ENCODE measurements around the gene VPS54. TPM values are rescaled to one million over a fixed set of nuclear protein-coding genes. Genes with fewer than 3 reads are reported as not detected.

Gene VPS54, protein sequence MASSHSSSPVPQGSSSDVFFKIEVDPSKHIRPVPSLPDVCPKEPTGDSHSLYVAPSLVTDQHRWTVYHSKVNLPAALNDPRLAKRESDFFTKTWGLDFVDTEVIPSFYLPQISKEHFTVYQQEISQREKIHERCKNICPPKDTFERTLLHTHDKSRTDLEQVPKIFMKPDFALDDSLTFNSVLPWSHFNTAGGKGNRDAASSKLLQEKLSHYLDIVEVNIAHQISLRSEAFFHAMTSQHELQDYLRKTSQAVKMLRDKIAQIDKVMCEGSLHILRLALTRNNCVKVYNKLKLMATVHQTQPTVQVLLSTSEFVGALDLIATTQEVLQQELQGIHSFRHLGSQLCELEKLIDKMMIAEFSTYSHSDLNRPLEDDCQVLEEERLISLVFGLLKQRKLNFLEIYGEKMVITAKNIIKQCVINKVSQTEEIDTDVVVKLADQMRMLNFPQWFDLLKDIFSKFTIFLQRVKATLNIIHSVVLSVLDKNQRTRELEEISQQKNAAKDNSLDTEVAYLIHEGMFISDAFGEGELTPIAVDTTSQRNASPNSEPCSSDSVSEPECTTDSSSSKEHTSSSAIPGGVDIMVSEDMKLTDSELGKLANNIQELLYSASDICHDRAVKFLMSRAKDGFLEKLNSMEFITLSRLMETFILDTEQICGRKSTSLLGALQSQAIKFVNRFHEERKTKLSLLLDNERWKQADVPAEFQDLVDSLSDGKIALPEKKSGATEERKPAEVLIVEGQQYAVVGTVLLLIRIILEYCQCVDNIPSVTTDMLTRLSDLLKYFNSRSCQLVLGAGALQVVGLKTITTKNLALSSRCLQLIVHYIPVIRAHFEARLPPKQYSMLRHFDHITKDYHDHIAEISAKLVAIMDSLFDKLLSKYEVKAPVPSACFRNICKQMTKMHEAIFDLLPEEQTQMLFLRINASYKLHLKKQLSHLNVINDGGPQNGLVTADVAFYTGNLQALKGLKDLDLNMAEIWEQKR
- total RNA-seq, result 10 to 100 TPM; 12.5 to 12.8 TPM

DNA sequence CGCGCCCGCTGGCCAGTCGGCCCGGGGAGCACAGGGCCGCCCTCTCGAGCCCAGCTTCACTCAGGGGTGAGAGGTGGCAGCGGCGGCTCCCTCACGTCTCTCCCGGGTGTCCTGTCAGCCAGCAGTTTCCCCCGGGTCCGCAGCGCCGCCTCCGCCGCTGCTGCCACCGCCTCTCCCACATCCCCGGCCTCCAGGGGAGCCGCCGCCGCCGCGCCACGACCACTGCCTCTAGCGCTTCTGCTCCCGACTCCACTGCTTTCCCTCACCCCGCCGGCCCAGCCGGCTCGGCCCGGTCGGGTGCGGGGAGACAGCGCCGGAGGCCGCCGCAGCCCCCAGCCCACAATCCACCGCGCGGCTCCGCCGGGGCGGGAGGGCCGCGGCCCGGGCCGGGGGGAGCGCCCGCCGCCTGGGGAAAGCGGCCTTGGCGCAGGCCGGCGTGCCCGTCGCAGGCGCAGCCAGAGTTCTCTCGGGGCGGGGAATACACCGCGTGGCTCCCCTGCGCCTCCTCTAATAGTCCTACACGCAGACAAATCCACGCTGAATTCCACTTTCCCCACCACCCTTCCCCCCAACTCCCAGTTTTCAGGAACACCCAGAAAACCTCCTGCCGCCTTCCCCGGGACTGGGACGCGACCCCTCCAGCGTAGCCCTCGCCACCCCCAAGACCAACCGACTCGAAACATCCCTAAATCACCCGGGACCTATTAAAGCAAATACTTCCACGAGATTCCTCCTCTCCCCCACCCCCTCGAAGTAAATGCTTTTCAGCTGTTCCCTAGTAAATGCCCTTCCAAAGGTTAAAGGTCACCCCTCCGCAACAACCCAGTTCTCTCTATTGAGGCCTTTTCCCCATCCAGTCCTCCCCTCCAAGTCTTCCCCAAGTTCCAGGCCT, at the start of gene VPS54:
VPS54 (minus strand) TSS at position 346 of the 892 bp plus-strand sequence. CDS start 35,429 bp downstream, outside the sequence.
- POLR2A ChIA-PET, result interaction anchor here (0.6 to 1.4 kb wide), 4 partner anchors 10 to 1109 kb away, joined by 3 read pairs; no protein-coding TSS in a partner anchor

DNA sequence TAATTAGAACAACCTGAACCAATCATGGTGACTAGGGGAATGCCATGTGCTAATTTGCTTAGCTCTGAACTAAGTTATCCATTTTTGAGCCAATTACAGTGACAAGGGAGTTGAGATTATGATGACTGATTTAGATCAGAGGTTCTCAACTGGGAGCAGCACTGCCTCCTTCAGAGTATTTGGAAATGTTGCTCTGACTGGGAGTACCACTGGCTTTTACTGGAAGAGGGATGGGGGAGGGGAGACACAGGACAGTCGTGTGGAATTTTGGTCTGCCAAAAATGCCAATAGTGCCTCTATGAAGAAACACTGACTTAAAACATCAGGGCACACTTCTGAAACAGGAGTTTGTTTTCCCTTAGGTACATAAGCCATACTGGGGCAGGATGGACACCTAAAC, 48.1 kb upstream of the VPS54 start:
- POLR2A ChIA-PET, result no interaction called here
- Mint-ChIP-seq H3K36me3 (no peaks in the 10 kb centered on the region), H3K9me3 (no peaks in the 10 kb centered on the region), H3K4me3 (no peak overlapping the region), H3K27me3 (no peaks in the 10 kb centered on the region), H3K4me1 (ENCODE audit: low read depth) (peaks cover 29% of the 10 kb centered on the region), H3K27ac (no peak overlapping the region)
- DNase-seq, result no peak
- CTCF ChIA-PET, result no interaction called here
- intact Hi-C loops (cut with micrococcal nuclease), result loop anchor here (10.0 kb wide), 1 partner anchor 807 kb away; no protein-coding TSS in a partner anchor

More for the DNA sequence above, at the start of gene VPS54:
- H3K27me3 Mint-ChIP-seq, result no peaks in the 10 kb centered on the region
- H3K9me3 Mint-ChIP-seq, result no peaks in the 10 kb centered on the region
- peak within 1 kb of the TSS; percentile 93 for H3K27ac Mint-ChIP-seq
- peak; percentile 63 for DNase-seq
- peaks cover 41% of the 10 kb centered on the region for H3K4me1 Mint-ChIP-seq (ENCODE audit: low read depth)
- intact Hi-C loops (cut with micrococcal nuclease), result loop anchor here (2.0 to 5.0 kb wide), 3 partner anchors 42 to 432 kb away; partner anchors contain the start of genes MDH1, UGP2 and WDPCP
- CTCF ChIA-PET, result interaction anchor here (1.0 to 1.9 kb wide), 4 partner anchors 72 to 311 kb away, joined by 3 to 8 read pairs (median 4); no protein-coding TSS in a partner anchor
- H3K36me3 Mint-ChIP-seq, result peaks cover 8% of the 10 kb centered on the region
- peak within 1 kb of the TSS; percentile 98 for H3K4me3 Mint-ChIP-seq

DNA sequence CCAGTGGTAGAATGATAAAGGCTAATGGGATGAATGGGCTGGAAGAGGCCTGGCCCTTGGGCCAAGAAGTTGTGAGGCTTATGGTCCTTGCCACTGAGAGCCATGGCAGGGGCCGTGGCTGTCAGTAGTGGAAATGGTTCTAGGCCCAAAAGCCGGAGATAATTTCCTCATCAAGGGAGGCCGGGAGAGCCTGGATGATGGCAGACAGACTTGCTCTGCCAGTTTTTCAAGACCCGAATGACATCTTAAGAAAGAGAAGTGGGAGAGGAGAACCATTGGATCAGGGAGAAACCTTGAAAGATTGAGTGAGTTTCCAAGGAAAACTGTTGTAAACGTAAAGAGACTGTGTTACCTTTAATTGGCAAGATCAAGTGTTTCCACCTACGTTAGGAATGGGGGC, 46.3 kb upstream of the VPS54 start:
- intact Hi-C loops (cut with micrococcal nuclease), result loop anchor here (2.0 to 10.0 kb wide), 2 partner anchors 69 to 809 kb away; no protein-coding TSS in a partner anchor
- DNase-seq, result no peak
- Mint-ChIP-seq H3K9me3 (no peaks in the 10 kb centered on the region), H3K4me1 (ENCODE audit: low read depth) (peaks cover 29% of the 10 kb centered on the region), H3K36me3 (no peaks in the 10 kb centered on the region), H3K27me3 (no peaks in the 10 kb centered on the region), H3K27ac (peak overlapping the region; percentile 15), H3K4me3 (no peak overlapping the region)
- CTCF ChIA-PET, result no interaction called here
- POLR2A ChIA-PET, result interaction anchor here (1.6 kb wide), 1 partner anchor 261 kb away, joined by 6 read pairs; no protein-coding TSS in a partner anchor

DNA sequence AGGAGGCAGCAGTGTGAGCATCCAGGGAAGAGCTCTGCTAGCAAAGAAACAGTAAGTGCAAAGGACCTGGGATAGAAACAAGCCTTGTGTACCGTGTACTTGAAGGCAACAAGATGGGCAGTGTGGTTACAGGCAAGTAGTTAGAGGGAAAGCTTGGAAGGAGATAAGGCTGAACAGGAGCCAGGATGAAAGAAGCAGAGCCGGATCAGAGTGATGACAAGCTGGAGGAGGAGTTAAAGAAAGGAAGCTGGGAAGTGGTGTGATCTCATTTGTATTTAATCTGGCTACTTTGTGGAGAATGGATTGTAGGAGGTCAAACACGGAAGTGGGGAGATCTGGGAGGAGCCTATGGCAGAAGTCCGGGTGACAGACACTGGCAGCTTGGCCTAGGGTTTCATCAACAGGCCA, 44.7 kb upstream of the VPS54 start:
- Mint-ChIP-seq H3K4me3 (no peak overlapping the region), H3K27ac (peak overlapping the region; percentile 38), H3K9me3 (no peaks in the 10 kb centered on the region), H3K4me1 (ENCODE audit: low read depth) (peaks cover 29% of the 10 kb centered on the region), H3K27me3 (no peaks in the 10 kb centered on the region), H3K36me3 (no peaks in the 10 kb centered on the region)
- intact Hi-C loops (cut with micrococcal nuclease), result loop anchor here (1.0 to 10.0 kb wide), 3 partner anchors 71 to 811 kb away; partner anchors contain the start of gene PELI1
- ChIA-PET CTCF (interaction anchor here (0.9 to 2.2 kb wide), 3 partner anchors 14 to 266 kb away, joined by 4 to 15 read pairs (median 6); no protein-coding TSS in a partner anchor), POLR2A (interaction anchor here (1.6 kb wide), 1 partner anchor 263 kb away, joined by 6 read pairs; no protein-coding TSS in a partner anchor)
- DNase-seq, result no peak

DNA sequence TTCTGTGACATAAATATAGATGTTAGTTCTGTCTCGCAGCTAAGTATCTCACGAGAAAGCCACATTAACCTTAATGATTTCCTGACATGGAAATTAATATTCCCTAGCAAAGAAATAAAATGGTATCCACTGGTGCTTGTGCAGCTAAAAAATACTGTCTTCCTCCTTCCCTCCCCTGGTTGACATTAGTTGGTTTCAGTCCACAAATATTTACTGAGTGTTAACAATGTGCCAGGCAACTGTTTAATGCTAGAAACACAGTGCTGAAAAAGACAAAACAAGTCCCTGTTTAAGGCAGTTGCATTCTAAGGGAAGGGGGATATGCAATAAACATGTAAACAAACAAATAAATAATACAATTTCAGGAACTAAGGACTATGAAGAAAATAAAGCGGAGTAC, 44.2 kb upstream of the VPS54 start:
- peak overlapping the region; percentile 38 for H3K27ac Mint-ChIP-seq
- H3K36me3 Mint-ChIP-seq, result no peaks in the 10 kb centered on the region
- intact Hi-C loops (cut with micrococcal nuclease), result loop anchor here (10.0 kb wide), 1 partner anchor 811 kb away; no protein-coding TSS in a partner anchor
- H3K27me3 Mint-ChIP-seq, result no peaks in the 10 kb centered on the region
- H3K4me3 Mint-ChIP-seq, result no peak overlapping the region
- CTCF ChIA-PET, result interaction anchor here (1.0 to 2.2 kb wide), 2 partner anchors 14 to 264 kb away, joined by 4 to 15 read pairs; no protein-coding TSS in a partner anchor
- no peak for DNase-seq
- H3K9me3 Mint-ChIP-seq, result no peaks in the 10 kb centered on the region
- H3K4me1 Mint-ChIP-seq (ENCODE audit: low read depth), result peaks cover 29% of the 10 kb centered on the region
- POLR2A ChIA-PET, result no interaction called here

DNA sequence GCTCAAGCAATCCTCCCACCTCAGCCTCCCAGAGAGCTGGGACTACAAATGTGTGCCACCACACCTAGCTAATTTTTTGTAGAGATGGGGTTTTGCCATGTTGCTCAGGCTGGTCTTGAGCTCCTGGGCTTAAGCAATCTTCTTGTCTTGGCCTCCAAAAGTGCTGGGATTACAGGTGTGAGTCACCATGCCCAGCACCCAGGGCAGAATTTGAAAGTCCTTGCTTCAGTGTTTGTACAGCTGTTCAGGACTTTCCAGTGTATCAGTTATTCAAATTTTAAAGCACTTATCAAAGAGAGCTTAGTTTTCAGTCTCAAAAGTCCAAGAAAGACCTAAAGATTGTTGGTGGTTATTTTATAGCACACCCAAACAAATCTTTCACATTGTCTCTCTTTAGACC, 43.6 kb upstream of the VPS54 start:
- peaks cover 29% of the 10 kb centered on the region for H3K4me1 Mint-ChIP-seq (ENCODE audit: low read depth)
- peaks cover 2% of the 10 kb centered on the region for H3K27me3 Mint-ChIP-seq
- no peaks in the 10 kb centered on the region for H3K36me3 Mint-ChIP-seq
- DNase-seq, result no peak
- POLR2A ChIA-PET, result interaction anchor here (0.7 kb wide), 1 partner anchor 156 kb away, joined by 3 read pairs; no protein-coding TSS in a partner anchor
- no peak overlapping the region for H3K4me3 Mint-ChIP-seq
- H3K27ac Mint-ChIP-seq, result no peak overlapping the region
- intact Hi-C loops (cut with micrococcal nuclease), result loop anchor here (10.0 kb wide), 1 partner anchor 812 kb away; no protein-coding TSS in a partner anchor
- CTCF ChIA-PET, result interaction anchor here (1.0 to 2.2 kb wide), 2 partner anchors 13 to 265 kb away, joined by 4 to 15 read pairs; no protein-coding TSS in a partner anchor
- no peaks in the 10 kb centered on the region for H3K9me3 Mint-ChIP-seq

DNA sequence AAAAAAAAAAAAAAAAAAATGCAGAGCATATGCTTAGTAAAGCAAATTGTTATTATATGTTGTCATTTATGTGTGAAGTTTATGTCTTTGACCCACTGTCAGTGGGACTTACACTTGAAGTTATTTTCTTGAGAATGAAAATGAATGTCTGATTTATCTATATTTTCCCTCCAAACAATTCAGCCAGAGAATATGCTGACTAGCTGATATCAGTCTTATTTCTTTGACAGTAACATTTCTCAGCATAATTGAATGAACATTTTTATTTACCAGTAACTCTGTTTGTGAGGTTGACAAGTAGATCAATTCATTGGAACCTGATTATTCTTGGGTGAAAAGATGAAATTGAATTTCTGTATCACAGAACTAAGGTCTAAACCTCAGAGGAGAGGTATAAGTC, 40.0 kb upstream of the VPS54 start:
- Mint-ChIP-seq H3K27ac (no peak overlapping the region), H3K9me3 (no peaks in the 10 kb centered on the region), H3K36me3 (no peaks in the 10 kb centered on the region), H3K27me3 (peaks cover 2% of the 10 kb centered on the region), H3K4me3 (no peak overlapping the region), H3K4me1 (ENCODE audit: low read depth) (peaks cover 25% of the 10 kb centered on the region)
- DNase-seq, result no peak
- CTCF ChIA-PET, result interaction anchor here (1.4 to 1.8 kb wide), 2 partner anchors 268 to 271 kb away, joined by 3 to 6 read pairs; no protein-coding TSS in a partner anchor
- intact Hi-C loops (cut with micrococcal nuclease), result no loop called here
- POLR2A ChIA-PET, result no interaction called here

DNA sequence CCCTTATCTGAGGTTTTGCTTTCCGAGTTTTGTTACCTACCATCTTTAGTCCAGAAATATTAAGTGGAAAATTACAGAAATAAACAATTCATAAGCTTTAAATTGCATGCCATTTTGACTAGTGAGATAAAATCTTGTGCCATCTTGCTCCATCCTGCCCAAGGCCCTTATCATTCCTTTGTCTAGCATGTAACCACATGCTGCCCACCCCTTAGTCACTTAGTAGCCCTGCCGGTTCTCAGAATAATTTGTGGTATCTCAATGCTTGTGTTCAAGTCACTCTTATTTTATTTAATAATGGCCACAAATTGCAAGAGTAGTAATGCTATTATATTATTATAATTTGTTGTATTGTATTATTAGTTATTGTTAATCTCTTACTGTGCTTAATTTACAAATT, 36.8 kb upstream of the VPS54 start:
- DNase-seq, result no peak
- H3K9me3 Mint-ChIP-seq, result no peaks in the 10 kb centered on the region
- intact Hi-C loops (cut with micrococcal nuclease), result no loop called here
- H3K4me1 Mint-ChIP-seq (ENCODE audit: low read depth), result peaks cover 27% of the 10 kb centered on the region
- no peak overlapping the region for H3K27ac Mint-ChIP-seq
- ChIA-PET CTCF (interaction anchor here (1.0 kb wide), 1 partner anchor 44 kb away, joined by 3 read pairs; no protein-coding TSS in a partner anchor), POLR2A (no interaction called here)
- H3K36me3 Mint-ChIP-seq, result no peaks in the 10 kb centered on the region
- no peak overlapping the region for H3K4me3 Mint-ChIP-seq
- H3K27me3 Mint-ChIP-seq, result peaks cover 2% of the 10 kb centered on the region

DNA sequence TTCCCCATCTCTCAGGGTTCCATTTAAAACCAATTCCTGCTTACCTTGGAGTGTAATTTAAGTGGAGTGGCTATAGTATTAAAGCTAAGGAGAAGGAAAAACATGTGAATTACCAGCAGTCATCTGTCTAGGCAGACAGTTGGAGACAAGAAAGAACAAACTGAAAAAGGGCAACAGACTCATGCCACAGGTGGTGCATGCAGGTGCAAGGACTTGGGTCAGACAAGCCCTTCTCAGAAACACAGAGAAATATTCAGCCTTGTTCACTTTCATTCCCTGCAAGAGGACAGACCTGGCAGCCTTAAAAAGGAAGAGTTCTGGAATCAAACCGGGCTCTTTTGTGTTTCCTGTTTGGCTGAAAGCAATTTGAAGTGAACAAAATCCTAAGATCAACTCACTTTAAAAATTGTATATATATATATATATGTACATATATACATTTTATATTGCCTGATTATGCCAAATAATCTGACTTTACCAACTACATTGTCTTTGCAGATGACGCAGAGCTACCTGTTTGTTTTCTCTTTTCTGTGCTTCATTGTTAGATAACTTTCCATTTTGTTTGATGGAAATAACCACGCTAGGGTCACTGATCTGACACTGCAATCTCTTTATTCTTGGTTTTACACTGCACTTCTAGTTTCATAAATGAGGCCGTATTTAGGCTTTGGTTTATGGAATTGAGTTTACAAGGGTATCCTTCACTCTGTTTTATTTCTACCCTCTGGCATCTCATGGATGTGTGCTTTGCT, 35.1 kb upstream of the VPS54 start:
- CTCF ChIA-PET, result interaction anchor here (0.6 to 11.4 kb wide), 5 partner anchors 18 to 275 kb away, joined by 3 to 320 read pairs (median 3); no protein-coding TSS in a partner anchor
- Mint-ChIP-seq H3K36me3 (no peaks in the 10 kb centered on the region), H3K27me3 (peaks cover 2% of the 10 kb centered on the region), H3K4me3 (no peak overlapping the region), H3K9me3 (no peaks in the 10 kb centered on the region), H3K27ac (no peak overlapping the region), H3K4me1 (ENCODE audit: low read depth) (peaks cover 35% of the 10 kb centered on the region)
- DNase-seq, result no peak
- intact Hi-C loops (cut with micrococcal nuclease), result no loop called here
- POLR2A ChIA-PET, result no interaction called here
